GM18951 (cell line): Measurements from ENCODE around the gene OPHN1.

ENCODE experiments used
- POLR2A ChIP-seq: IDR thresholded peaks from 4 replicates; pipeline ENCODE4 v1.6.1; 2011; ENCODE audit warnings: mild to moderate bottlenecking; ENCODE audit not compliant: insufficient read length, insufficient read depth; ENCODE audit errors: extremely low read depth
- in situ Hi-C: fragments of 300-500 bp; cut with MboI; formaldehyde crosslinking; loops from one replicate; pipeline ENCODE4 v1.12.0; 2022; ENCODE audit warnings: low sequenced_read_pairs, mixed read lengths, inconsistent platforms; ENCODE audit not compliant: unreplicated experiment

Gene OPHN1

DNA sequence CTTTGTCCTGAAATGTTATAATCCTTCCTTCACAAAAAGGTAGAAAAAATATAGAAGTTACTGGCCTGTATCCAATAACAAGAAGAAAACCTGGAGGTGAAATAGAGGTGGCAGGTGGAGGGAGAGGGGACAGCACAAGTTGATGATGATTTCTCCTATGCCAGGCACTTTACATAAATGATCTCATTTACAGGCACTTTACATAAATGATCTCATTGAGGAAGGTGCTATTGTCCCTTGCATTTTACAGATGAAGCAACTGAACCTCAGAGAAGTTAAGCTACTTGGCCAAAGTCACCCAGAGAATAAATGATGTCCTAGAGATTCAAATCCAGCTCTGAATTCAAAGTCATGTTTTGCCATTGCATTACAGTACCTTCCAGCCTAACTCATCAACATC is 7.1 kb upstream of the OPHN1 start:
- no peak for TF ChIP-seq POLR2A
- in situ Hi-C loops = no loop called here

GRCh38 chrX:68439341-68439740 is 6.0 kb upstream of the OPHN1 start:
- no peak for TF ChIP-seq POLR2A
- in situ Hi-C loops = no loop called here

- in situ Hi-C loops = no loop called here
- no peak for TF ChIP-seq POLR2A
Measured at GRCh38 chrX:68438575-68438974, 5.3 kb upstream of the OPHN1 start.

DNA sequence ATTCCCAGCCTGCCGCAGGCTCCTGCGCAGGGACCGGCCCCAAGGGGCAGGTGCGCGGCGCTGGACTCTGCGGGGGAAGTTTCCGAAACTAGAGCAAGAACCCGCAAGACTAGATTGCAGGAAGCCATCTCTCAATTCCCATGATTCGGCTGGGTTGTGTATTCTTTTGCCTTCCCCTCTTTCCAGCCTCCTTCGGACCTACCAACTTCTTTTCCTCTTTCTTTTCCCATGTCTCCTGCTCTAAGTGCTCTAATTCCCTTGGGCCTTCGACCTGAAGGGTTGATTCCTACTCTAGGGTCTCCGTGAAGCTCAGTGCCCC is 645 bp upstream of the OPHN1 start:
- TF ChIP-seq POLR2A = no peak
- in situ Hi-C loops = no loop called here

DNA sequence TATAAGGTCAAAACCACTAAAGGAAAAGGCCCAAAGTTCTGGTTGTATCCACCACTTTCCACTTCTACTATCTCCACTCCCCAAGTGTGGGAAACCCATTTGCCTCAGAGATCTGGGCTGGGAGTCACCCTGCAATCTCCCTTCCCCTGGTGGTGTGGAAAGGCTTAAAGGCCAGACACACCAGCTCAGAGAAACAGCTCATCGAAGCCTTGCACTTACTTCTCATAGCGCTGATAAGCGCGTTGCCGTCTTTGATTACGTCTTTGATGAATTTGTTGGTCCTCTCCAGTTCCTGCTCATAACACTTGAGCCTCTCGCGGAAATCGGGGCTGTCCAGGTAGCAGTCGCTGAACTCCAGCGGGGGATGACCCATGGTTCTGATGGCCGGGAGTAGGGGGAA is 647 bp downstream of the OPHN1 start:
- TF ChIP-seq POLR2A = no peak
- in situ Hi-C loops = no loop called here

GRCh38 chrX:68431836-68432235 is 1.5 kb downstream of the OPHN1 start:
- no peak for TF ChIP-seq POLR2A
- in situ Hi-C loops = no loop called here

- no peak for TF ChIP-seq POLR2A
- in situ Hi-C loops = no loop called here
Measured at GRCh38 chrX:68429216-68429615, 4.1 kb downstream of the OPHN1 start.

GRCh38 chrX:68428431-68428830 is 4.9 kb downstream of the OPHN1 start:
- in situ Hi-C loops = no loop called here
- TF ChIP-seq POLR2A = no peak

DNA sequence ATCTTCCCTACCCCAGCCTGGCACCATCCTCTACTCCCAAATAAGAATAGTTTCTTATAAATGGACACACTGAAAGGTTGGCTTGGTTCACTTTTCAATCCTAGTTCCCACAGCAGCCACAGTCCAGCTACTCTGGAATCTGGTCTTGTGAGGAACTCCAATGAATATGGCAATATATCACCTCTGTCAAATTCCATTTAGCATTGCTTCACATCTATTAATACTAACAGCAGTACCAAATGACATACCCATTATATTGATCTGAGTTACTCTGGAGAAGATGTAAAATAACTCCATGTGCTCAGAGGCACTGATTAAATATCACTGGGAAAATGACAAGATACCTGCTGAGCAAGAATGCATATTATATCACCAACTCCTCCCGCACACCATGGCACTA is 8.6 kb downstream of the OPHN1 start:
- no peak for TF ChIP-seq POLR2A
- in situ Hi-C loops = no loop called here

DNA sequence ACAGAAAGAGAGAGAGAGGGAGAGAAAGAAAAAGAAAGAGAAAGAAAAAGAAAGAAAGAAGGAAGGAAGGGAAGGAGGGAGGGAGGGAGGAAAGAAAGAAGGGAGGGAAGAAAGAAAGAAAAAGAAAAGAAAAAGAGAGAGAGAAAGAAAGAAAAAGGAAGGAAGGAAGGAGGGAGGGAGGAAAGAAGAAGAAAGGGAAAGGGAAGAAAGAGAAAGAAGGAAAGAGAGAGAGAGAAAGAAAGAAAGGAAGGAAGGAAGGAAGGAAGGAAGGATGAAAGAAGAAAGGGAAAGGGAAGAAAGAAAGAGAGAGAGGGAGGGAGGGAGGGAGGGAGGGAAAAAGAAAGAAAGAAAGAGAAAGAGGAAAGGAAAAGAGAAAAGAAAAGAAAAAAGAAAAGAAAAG is 10.8 kb downstream of the OPHN1 start:
- TF ChIP-seq POLR2A = no peak
- in situ Hi-C loops = no loop called here

DNA sequence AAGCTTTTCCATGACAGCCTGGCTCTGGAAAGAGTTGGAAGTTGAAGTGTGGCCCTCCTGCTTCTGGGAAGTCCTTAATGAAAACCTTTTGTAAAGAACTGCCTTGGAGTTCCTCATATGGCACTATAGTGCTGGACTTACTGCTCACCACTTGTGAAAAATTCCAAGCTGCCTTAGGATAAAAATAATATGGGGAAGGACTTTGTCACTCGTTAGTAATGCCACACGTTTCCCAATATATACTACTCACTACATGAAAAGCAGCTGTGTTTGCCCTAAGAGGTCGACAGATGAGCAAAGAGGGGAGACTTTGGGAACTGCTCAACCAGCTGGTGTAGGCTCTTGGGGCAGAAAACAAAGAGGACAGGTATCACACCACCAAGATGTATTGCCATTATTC is 11.7 kb downstream of the OPHN1 start:
- no peak for TF ChIP-seq POLR2A
- in situ Hi-C loops = no loop called here

DNA sequence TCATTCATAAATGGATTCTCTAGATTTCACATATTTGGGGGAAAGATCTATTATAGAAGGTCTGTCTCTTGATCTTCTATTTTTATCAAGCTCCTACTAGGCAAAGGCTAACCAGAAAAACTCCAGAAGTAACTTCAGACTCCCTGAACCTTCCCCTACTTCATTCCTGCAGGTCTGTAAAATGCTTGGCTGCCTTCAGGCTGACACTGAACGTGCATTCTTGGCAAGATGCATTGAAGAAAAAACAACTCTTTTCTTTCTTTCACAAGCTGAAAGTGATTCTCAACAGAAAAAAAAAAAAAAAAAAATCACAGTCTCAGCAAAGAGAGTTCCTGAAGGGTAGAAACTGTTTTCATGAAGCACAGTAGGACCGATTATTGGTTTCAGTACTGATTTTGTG is 12.7 kb downstream of the OPHN1 start:
- no peak for TF ChIP-seq POLR2A
- in situ Hi-C loops = no loop called here

- TF ChIP-seq POLR2A = no peak
- in situ Hi-C loops = no loop called here
Measured at GRCh38 chrX:68419975-68420374, 13.3 kb downstream of the OPHN1 start.

- in situ Hi-C loops = no loop called here
- no peak for TF ChIP-seq POLR2A
Measured at GRCh38 chrX:68417651-68418050, 15.6 kb downstream of the OPHN1 start.

DNA sequence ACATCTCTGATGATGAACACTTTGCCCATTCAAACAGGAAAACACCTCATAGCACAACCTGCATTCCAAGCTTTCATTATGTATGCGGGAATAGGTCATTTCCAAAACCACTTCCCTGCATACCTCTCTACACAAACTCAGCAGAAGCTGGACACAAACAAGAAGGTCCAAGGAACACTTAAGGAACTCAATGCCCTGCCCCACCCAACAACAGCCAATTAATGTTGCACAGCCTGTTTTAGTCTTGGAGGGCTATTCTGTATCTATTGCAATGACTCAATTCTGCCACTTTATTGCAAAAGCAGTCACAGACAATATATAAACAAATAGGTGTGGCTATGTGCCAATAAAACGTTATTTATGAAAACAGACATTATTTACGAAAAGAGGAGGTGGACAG is 16.7 kb downstream of the OPHN1 start:
- TF ChIP-seq POLR2A = no peak

More for the DNA sequence above, 16.7 kb downstream of the OPHN1 start:
- in situ Hi-C loops = no loop called here
